ENCODE data around the gene SLC16A1.

GRCh38 chr1:112946683-112947082 is 9.3 kb downstream of the SLC16A1 start:
- TF ChIP-seq CTCF (IDR thresholded peaks at IDR 0.05) (no peak), CBFB (CRISPR knock-in tag; IDR thresholded peaks at IDR 0.05; ENCODE audit: low read depth) (no peak), JUN (CRISPR knock-in tag; IDR thresholded peaks at IDR 0.05) (no peak), E2F4 (CRISPR knock-in tag; IDR thresholded peaks at IDR 0.05; ENCODE audit: borderline replicate concordance, low read depth) (no peak), NFYB (CRISPR knock-in tag; conservative IDR thresholded peaks at IDR 0.05; ENCODE audit: low read depth) (no peak), ATF1 (CRISPR knock-in tag; IDR thresholded peaks at IDR 0.05) (no peak), USF2 (CRISPR knock-in tag; IDR thresholded peaks at IDR 0.05) (no peak)
